Fibroblast of mammary gland (primary cell): ENCODE data around the gene PAXIP1.
"Not testable (repeated sequence)": the region's sequence is repeated elsewhere in the genome, so short reads cannot be mapped to it uniquely, and the experiment has no call there.

Experiments
- DNase-seq: peaks from one replicate; pipeline ENCODE4 v3.0.0-alpha.2; 2010; ENCODE audit warnings: low read depth
- H3K4me3 ChIP-seq: 2 replicates; pipeline ENCODE4 v1.5.1; 2011; ENCODE audit warnings: low read depth, mild to moderate bottlenecking, low read length, moderate library complexity; ENCODE audit not compliant: control insufficient read depth
- CTCF ChIP-seq: conservative IDR thresholded peaks from 2 replicates; pipeline ENCODE4 v1.5.1; 2011; ENCODE audit warnings: low read depth, low read length, inconsistent platforms; ENCODE audit not compliant: control insufficient read depth, insufficient read depth

The PAXIP1 gene

GRCh38 chr7:154929006-154929726 is 73.8 kb downstream of the PAXIP1 start:
- H3K4me3 ChIP-seq, result peak overlapping the region; percentile 77
- DNase-seq, result no peak
- no peak for TF ChIP-seq CTCF

GRCh38 chr7:154928136-154929005 is 74.6 kb downstream of the PAXIP1 start:
- TF ChIP-seq CTCF, result no peak
- DNase-seq, result peak; percentile 96
- H3K4me3 ChIP-seq, result peak overlapping the region; percentile 77

GRCh38 chr7:154927624-154928125 is 75.2 kb downstream of the PAXIP1 start:
- DNase-seq, result peak; percentile 92
- TF ChIP-seq CTCF, result peak; percentile 67
- peak overlapping the region; percentile 77 for H3K4me3 ChIP-seq

GRCh38 chr7:154922472-154922871 is 80.5 kb downstream of the PAXIP1 start:
- H3K4me3 ChIP-seq, DNase-seq: not testable (repeated sequence)

- no peak for DNase-seq
- H3K4me3 ChIP-seq, result no peak overlapping the region
- no peak for TF ChIP-seq CTCF
Measured at GRCh38 chr7:154919344-154920225, 83.3 kb downstream of the PAXIP1 start.

- DNase-seq, result no peak
- TF ChIP-seq CTCF, result no peak
- no peak overlapping the region for H3K4me3 ChIP-seq
Measured at GRCh38 chr7:154918741-154919140, 84.2 kb downstream of the PAXIP1 start.
